Body of pancreas (tissue), 4 donors: ENCODE data around the gene BCL2L15. TPM values are rescaled to one million over a fixed set of nuclear protein-coding genes. Genes with fewer than 3 reads are reported as not detected.

ENCODE experiments used
- ATAC-seq: fragments of 150-250 bp; one replicate; pipeline ENCODE4 v1.9.1; 2016
- DNase-seq, 4 donors: peaks; one replicate each; pipeline ENCODE4 v3.0.0-alpha.2; 2019
- H3K27ac ChIP-seq, 4 donors: fragments of 200-600 bp; sonication (generic); 1 replicate in 3 of 4; 2 replicates in 1 of 4; pipeline versions ENCODE4 v1.5.1 to v1.6.1; 2016 to 2019; ENCODE audit warnings: mild to moderate bottlenecking in 1 of 4, mixed read lengths in 1 of 4, moderate library complexity in 1 of 4
- H3K27me3 ChIP-seq, 2 donors: fragments of 200-600 bp; sonication (generic); one replicate each; pipeline ENCODE4 v1.6.0; 2016; ENCODE audit warnings: mild to moderate bottlenecking in 1 of 2
- H3K36me3 ChIP-seq, 2 donors: fragments of 200-600 bp; sonication (generic); replicated peaks in 1 of 2; 2 replicates each; pipeline ENCODE4 v1.5.1; 2016; ENCODE audit warnings: low read depth in 2 of 2; ENCODE audit not compliant: insufficient read depth in 1 of 2
- H3K4me1 ChIP-seq: fragments of 200-600 bp; sonication (generic); one replicate; pipeline ENCODE4 v1.6.0; 2016
- H3K4me3 ChIP-seq, 2 donors: fragments of 200-600 bp; sonication (generic); 1 replicate in 1 of 2; 2 replicates in 1 of 2; pipeline ENCODE4 v1.5.1; 2016 to 2019
- H3K9me3 ChIP-seq, 3 donors: fragments of 200-600 bp; sonication (generic); 1 replicate in 2 of 3; 2 replicates in 1 of 3; pipeline ENCODE4 v1.5.1; 2016
- POLR2A ChIP-seq, 3 donors: fragments of 450-650 bp; IDR thresholded peaks; one replicate each; pipeline ENCODE4 v1.6.1; 2016; ENCODE audit warnings: antibody characterized with exemption in 3 of 3, mild to moderate bottlenecking in 2 of 3
- WGBS, 2 donors: methylation state at CpG; one replicate each; pipeline ENCODE4 v1.1.5; 2017; 5-methylcytosine and 5-hydroxymethylcytosine counted together
- intact Hi-C: fragments of 100-400 bp; cut with DNase I; formaldehyde crosslinking; loops from one replicate; pipeline ENCODE4 v1.15.1; 2023
- total RNA-seq, 2 donors: library from RNA; depleted of rRNA; stranded (reverse); fragments of >200 nt; gene quantifications; one replicate each; pipeline ENCODE4 v1.1.0, GENCODE V29; 2016
- TF ChIP-seq, protein P1 (sequence below), 7 experiments: fragments of 450-650 bp in 4 of 7; fragments of 200-600 bp in 3 of 7; sonication (generic) in 3 of 7; IDR thresholded peaks; one replicate each; pipeline ENCODE4 v1.5.1; 2016 to 2019; ENCODE audit warnings: antibody characterized with exemption in 7 of 7

BCL2L15 gene
- total RNA-seq, 2 donors from 2014 or later = 13.5 to 28.0 TPM

DNA sequence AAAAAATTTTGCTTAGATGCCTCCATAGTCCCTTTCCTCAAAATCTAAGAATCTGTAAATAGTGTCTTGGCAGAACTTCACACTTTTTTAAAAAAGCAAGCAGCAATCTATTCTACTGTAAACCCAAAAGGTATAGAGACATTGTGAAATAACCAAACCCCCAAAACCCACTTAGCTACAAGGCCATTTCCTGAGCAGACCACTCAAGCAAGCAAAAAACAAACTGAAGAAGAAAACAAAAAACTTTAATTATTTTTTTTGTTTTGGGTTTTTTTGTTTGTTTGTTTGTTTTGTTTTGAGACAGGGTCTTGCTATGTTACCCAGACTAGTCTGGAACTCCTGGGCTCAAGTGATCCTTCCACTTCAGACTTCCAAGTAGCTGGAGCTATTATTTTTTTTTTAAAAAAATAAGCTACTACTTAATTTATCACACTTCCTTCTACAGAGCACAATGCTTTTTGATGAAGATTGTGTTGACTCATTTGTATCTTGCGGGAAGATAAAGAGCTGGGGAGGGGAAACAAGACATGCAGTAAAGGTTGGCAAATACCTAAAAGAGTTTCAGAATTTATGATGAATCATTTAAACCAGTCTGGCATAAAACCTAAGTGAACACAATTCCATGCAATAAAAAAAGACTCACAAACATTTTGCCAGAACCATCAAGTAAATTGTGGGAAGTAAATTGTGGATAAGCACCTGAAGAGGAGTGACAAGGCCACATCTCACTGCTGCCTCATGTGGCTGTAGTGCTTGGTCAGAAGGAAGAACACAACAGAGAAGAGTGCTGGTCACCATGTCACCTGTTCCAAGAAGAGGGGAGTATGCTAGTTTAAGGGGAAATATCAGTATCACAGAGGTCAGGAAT lies 13.1 kb downstream of the BCL2L15 start:
- WGBS, 2 donors = 24 to 28% methylated on average over 1 of the region's 1 CpG

DNA sequence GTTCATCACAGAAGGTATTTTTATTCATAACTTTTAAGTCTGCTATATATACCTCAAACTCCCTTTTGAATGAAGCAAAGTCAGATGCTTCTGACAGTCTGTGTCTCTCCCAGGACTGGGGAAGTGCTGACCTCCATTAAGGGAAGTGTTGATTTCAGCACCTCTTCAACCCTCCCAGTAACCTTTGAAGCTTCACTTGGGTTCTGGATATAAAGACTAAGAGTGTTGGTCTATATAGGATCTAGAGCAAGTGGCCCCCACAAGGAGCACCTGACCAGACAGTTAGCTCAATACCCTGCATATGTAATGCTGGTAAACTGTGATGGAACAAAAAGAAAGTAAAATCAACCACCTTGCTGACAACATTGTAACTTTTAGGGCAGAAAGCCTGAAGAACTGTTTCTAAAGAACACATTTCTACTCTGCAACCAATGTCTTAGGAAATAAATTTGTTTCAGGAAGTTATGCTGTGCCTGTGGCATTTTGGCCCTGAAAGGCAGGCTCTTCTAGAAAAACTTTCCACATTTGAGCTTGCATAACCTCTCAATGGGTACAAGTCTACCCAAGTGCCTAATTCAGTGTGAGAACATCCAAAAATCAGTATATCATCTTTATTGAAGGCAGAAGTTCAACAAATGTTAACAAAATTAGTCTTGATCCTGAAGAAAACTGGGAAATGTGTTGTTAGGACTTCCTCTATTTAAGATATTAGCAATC lies 15.0 kb downstream of the BCL2L15 start:
- Histone ChIP-seq H3K27ac (peak overlapping the region in 1 of 4 donors; percentile 58), H3K9me3 (no peaks in the 10 kb centered on the region), H3K4me3 (no peak overlapping the region), H3K27me3 (no peaks in the 10 kb centered on the region), H3K4me1 (peaks cover 28% of the 10 kb centered on the region), H3K36me3 (no peaks in the 10 kb centered on the region)
- TF ChIP-seq, protein P1, sequence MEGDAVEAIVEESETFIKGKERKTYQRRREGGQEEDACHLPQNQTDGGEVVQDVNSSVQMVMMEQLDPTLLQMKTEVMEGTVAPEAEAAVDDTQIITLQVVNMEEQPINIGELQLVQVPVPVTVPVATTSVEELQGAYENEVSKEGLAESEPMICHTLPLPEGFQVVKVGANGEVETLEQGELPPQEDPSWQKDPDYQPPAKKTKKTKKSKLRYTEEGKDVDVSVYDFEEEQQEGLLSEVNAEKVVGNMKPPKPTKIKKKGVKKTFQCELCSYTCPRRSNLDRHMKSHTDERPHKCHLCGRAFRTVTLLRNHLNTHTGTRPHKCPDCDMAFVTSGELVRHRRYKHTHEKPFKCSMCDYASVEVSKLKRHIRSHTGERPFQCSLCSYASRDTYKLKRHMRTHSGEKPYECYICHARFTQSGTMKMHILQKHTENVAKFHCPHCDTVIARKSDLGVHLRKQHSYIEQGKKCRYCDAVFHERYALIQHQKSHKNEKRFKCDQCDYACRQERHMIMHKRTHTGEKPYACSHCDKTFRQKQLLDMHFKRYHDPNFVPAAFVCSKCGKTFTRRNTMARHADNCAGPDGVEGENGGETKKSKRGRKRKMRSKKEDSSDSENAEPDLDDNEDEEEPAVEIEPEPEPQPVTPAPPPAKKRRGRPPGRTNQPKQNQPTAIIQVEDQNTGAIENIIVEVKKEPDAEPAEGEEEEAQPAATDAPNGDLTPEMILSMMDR (IDR thresholded peaks at IDR 0.05) = no peak
- no peak for TF ChIP-seq POLR2A (IDR thresholded peaks at IDR 0.05)
- ATAC-seq (no peak), DNase-seq (peak in 1 of 4 donors; percentile 13)
- intact Hi-C loops = no loop called here

More for the DNA sequence above, 13.1 kb downstream of the BCL2L15 start:
- intact Hi-C loops = no loop called here
- TF ChIP-seq, protein P1 (IDR thresholded peaks at IDR 0.05) = peak; percentile 8 to 56 (median 49)
- no peak for TF ChIP-seq POLR2A (IDR thresholded peaks at IDR 0.05)
- Histone ChIP-seq H3K36me3 (no peaks in the 10 kb centered on the region), H3K27me3 (no peaks in the 10 kb centered on the region), H3K27ac (peak overlapping the region; percentile 1 to 70 (median 32)), H3K9me3 (no peaks in the 10 kb centered on the region), H3K4me3 (no peak overlapping the region), H3K4me1 (peaks cover 43% of the 10 kb centered on the region)
- DNase-seq (peak; percentile 57 to 74 (median 66)), ATAC-seq (peak; percentile 76)

DNA sequence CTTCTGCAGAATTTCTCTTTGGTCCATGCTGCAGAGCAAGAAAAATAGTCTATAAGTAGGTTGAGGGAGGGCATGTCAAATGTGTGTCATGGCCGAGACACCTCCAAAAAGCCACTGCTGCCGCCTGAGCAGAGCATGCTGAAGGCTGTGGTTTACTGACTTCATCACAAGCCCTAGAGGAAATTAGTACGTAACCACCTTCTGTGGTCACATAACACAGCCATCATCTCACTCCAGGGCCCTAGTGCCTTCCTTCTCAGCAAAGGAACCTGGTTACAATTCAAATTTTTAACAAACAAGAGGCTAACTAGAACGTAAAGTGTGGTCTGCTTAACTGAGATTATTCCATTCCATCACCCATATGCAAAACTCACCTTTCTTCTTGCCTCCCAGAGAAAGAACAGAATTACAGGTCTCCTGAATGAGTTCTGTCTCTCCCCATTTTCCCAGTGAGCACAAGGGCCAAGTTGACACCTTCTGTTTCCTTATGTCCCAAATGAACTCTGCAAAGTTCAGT lies 15.7 kb downstream of the BCL2L15 start, which contains the start of gene PTPN22:
Gene PTPN22, minus strand, starts transcription at position 116 of the 517 bp plus-strand sequence.
- Histone ChIP-seq H3K36me3 (no peaks in the 10 kb centered on the region), H3K4me3 (no peak within 1 kb of the TSS), H3K27ac (peak within 1 kb of the TSS in 1 of 4 donors; percentile 58), H3K9me3 (no peaks in the 10 kb centered on the region), H3K4me1 (peaks cover 28% of the 10 kb centered on the region), H3K27me3 (no peaks in the 10 kb centered on the region)
- DNase-seq (peak in 3 of 4 donors; percentile 20 to 67 (median 23)), ATAC-seq (no peak)
- no peak for TF ChIP-seq POLR2A (IDR thresholded peaks at IDR 0.05)
- TF ChIP-seq, protein P1 (IDR thresholded peaks at IDR 0.05) = no peak
- intact Hi-C loops = no loop called here
- 71 to 85% methylated on average over 3 to 4 of the region's 4 CpGs for WGBS, 2 donors

DNA sequence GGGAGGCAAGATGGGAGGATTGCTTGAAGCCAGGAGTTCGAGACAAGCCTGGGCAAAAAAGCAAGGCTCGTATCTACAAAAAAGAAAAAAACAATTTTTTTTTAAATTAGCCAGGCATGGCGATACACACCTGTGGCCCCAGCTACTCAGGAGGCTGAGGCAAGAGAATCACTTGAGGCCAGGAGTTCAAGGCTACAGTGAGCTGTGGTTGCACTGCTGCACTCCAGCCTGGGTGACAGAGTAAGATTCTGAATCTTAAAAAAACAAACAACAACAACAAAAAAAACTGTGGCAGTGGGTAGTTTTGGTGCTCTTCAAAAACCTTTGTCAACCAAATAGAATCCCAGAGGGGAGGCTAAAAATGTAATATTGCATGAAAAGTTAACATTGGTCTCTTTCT lies 16.6 kb downstream of the BCL2L15 start:
- TF ChIP-seq, protein P1 (IDR thresholded peaks at IDR 0.05) = no peak
- TF ChIP-seq POLR2A (IDR thresholded peaks at IDR 0.05) = no peak
- no peaks in the 10 kb centered on the region for H3K36me3 ChIP-seq
- H3K9me3 ChIP-seq = no peaks in the 10 kb centered on the region
- DNase-seq (no peak), ATAC-seq (no peak)
- intact Hi-C loops = no loop called here
- WGBS, 2 donors = 80 to 88% methylated on average over 3 of the region's 3 CpGs
- no peak overlapping the region for H3K27ac ChIP-seq
- H3K4me3 ChIP-seq = no peak overlapping the region
- no peaks in the 10 kb centered on the region for H3K27me3 ChIP-seq
- peaks cover 20% of the 10 kb centered on the region for H3K4me1 ChIP-seq
